IMR-90 (cell line): ENCODE measurements around the gene LRRC4. TPM values are rescaled to one million over a fixed set of nuclear protein-coding genes. Genes with fewer than 3 reads are reported as not detected.

Experiments used
- ATAC-seq: fragments of 200-7000 bp; cut with Tn5 transposase; 2 replicates; pipeline ENCODE4 v1.9.1; 2020; ENCODE audit warnings: low read depth, mild to moderate bottlenecking, moderate library complexity
- BruUV-seq: library from RNA; stranded (reverse); fragments of 400-500 nt; replicated peaks from 2 replicates; lab custom pipeline; 2021; lab: Mats Ljungman, UMichigan
- CTCF ChIA-PET: fragments of 300-600 bp; formaldehyde crosslinking; extraction: SDS; loops from one replicate; lab custom pipeline; 2021; ENCODE audit warnings: antibody characterized with exemption; lab: Yijun Ruan, JAX
- POLR2A ChIA-PET: fragments of 300-600 bp; sonication (Branson Sonifier 250); formaldehyde crosslinking; loops from one replicate; lab custom pipeline; 2022; ENCODE audit warnings: antibody characterized with exemption; ENCODE audit not compliant: unreplicated experiment; lab: Charles Lee
- DNase-seq: peaks from one replicate; pipeline ENCODE4 v3.0.0; 2013
- H2AFZ ChIP-seq: replicated peaks from 2 replicates; pipeline ENCODE3; 2013; ENCODE audit warnings: low read length, mild to moderate bottlenecking; ENCODE audit not compliant: poor library complexity
- H2AK5ac ChIP-seq: 2 replicates; pipeline ENCODE4 v1.6.1; 2013; ENCODE audit warnings: low read depth, low read length, inconsistent platforms
- H2AK9ac ChIP-seq: replicated peaks from 2 replicates; pipeline ENCODE3; 2013; ENCODE audit warnings: mild to moderate bottlenecking, low read depth, low read length, moderate library complexity; ENCODE audit not compliant: poor library complexity
- H2BK120ac ChIP-seq: 2 replicates; pipeline ENCODE4 v1.6.1; 2013; ENCODE audit warnings: low read depth, low read length, inconsistent platforms
- H2BK15ac ChIP-seq: 3 replicates; pipeline ENCODE4 v1.6.1; 2013; ENCODE audit warnings: low read depth, low read length, inconsistent platforms
- H2BK20ac ChIP-seq: 2 replicates; pipeline ENCODE4 v1.6.1; 2013; ENCODE audit warnings: low read depth, mild to moderate bottlenecking, inconsistent platforms, low read length, moderate library complexity
- H2BK5ac ChIP-seq: 2 replicates; pipeline ENCODE4 v1.6.1; 2013; ENCODE audit warnings: mild to moderate bottlenecking, low read depth, low read length, inconsistent platforms; ENCODE audit not compliant: poor library complexity, severe bottlenecking
- H3K14ac ChIP-seq: replicated peaks from 2 replicates; pipeline ENCODE4 v1.6.1; 2013; ENCODE audit warnings: low read depth, low read length, inconsistent platforms
- H3K18ac ChIP-seq: 2 replicates; pipeline ENCODE4 v1.6.1; 2013; ENCODE audit warnings: low read depth, low read length, control low read depth
- H3K23ac ChIP-seq: 2 replicates; pipeline ENCODE4 v1.6.1; 2013; ENCODE audit warnings: low read depth, low read length, inconsistent platforms
- H3K27ac ChIP-seq: 2 replicates; pipeline ENCODE4 v1.5.1; 2013; ENCODE audit warnings: mild to moderate bottlenecking, control low read depth, low read length; ENCODE audit not compliant: insufficient read depth
- H3K27me3 ChIP-seq: 2 replicates; pipeline ENCODE4 v1.6.1; 2013; ENCODE audit warnings: low read length; ENCODE audit not compliant: control insufficient read depth, insufficient read depth
- H3K36me3 ChIP-seq: 2 replicates; pipeline ENCODE4 v1.6.1; 2013; ENCODE audit warnings: low read length, mixed read lengths; ENCODE audit not compliant: control insufficient read depth, insufficient read depth
- H3K4ac ChIP-seq: 2 replicates; pipeline ENCODE4 v1.6.1; 2013; ENCODE audit warnings: low read depth, low read length, inconsistent platforms
- H3K4me1 ChIP-seq: 2 replicates; pipeline ENCODE4 v1.6.1; 2013; ENCODE audit warnings: low read length, mixed read lengths; ENCODE audit not compliant: control insufficient read depth, insufficient read depth
- H3K4me2 ChIP-seq: 2 replicates; pipeline ENCODE4 v1.6.1; 2013; ENCODE audit warnings: low read depth, mild to moderate bottlenecking, control low read depth, low read length, moderate library complexity
- H3K4me3 ChIP-seq: 2 replicates; pipeline ENCODE4 v1.5.1; 2013; ENCODE audit warnings: low read depth, mild to moderate bottlenecking, control low read depth, low read length, moderate library complexity; ENCODE audit not compliant: insufficient read depth
- H3K56ac ChIP-seq: 2 replicates; pipeline ENCODE4 v1.6.1; 2013; ENCODE audit warnings: low read length, inconsistent platforms; ENCODE audit not compliant: insufficient read depth; ENCODE audit errors: extremely low read depth
- H3K79me1 ChIP-seq, 2 experiments: 2 replicates each; pipeline ENCODE4 v1.6.1; 2013; ENCODE audit warnings: low read length in 2 of 2, inconsistent platforms in 1 of 2, low read depth in 1 of 2
- H3K9ac ChIP-seq: 2 replicates; pipeline ENCODE4 v1.6.1; 2013; ENCODE audit warnings: low read depth, low read length, control low read depth
- H3K9me1 ChIP-seq: 2 replicates; pipeline ENCODE4 v1.6.1; 2013; ENCODE audit warnings: low read length, inconsistent platforms; ENCODE audit not compliant: insufficient read depth
- H3K9me3 ChIP-seq: 2 replicates; pipeline ENCODE4 v1.6.1; 2013; ENCODE audit warnings: low read length; ENCODE audit not compliant: control insufficient read depth, insufficient read depth
- H4K20me1 ChIP-seq: 2 replicates; pipeline ENCODE4 v1.6.1; 2013; ENCODE audit warnings: low read length, inconsistent platforms; ENCODE audit not compliant: insufficient read depth
- H4K5ac ChIP-seq: 2 replicates; pipeline ENCODE4 v1.6.1; 2013; ENCODE audit warnings: mild to moderate bottlenecking, low read depth, low read length, control low read depth
- H4K8ac ChIP-seq, 2 experiments: 2 replicates each; pipeline ENCODE4 v1.6.1; 2013; ENCODE audit warnings: low read depth in 2 of 2, low read length in 2 of 2, control low read depth in 1 of 2, inconsistent platforms in 1 of 2
- H4K91ac ChIP-seq: 2 replicates; pipeline ENCODE4 v1.6.1; 2013; ENCODE audit warnings: low read depth, low read length, inconsistent platforms; ENCODE audit not compliant: insufficient read depth
- BHLHE40 ChIP-seq: fragments of 150-350 bp; IDR thresholded peaks from 2 replicates; pipeline ENCODE4 v1.6.1; 2016; ENCODE audit warnings: mild to moderate bottlenecking, low read depth, low read length
- CEBPB ChIP-seq: IDR thresholded peaks from 2 replicates; pipeline ENCODE4 v1.6.1; 2012; ENCODE audit warnings: low read depth, low read length, improper control_type of control experiment
- CHD1 ChIP-seq: IDR thresholded peaks from 2 replicates; pipeline ENCODE4 v1.6.1; 2012; ENCODE audit warnings: low read depth, low read length, improper control_type of control experiment
- CTCF ChIP-seq: conservative IDR thresholded peaks from 2 replicates; pipeline ENCODE4 v1.5.1; 2012; ENCODE audit warnings: mild to moderate bottlenecking, low read depth, low read length, improper control_type of control experiment
- ELK1 ChIP-seq: fragments of 150-350 bp; IDR thresholded peaks from 2 replicates; pipeline ENCODE4 v1.6.1; 2016; ENCODE audit warnings: low read depth, mild to moderate bottlenecking, low read length, moderate library complexity, borderline replicate concordance
- FOS ChIP-seq: fragments of 150-350 bp; IDR thresholded peaks from 2 replicates; pipeline ENCODE4 v1.6.1; 2016; ENCODE audit warnings: low read depth, low read length
- MAFK ChIP-seq: IDR thresholded peaks from 2 replicates; pipeline ENCODE4 v1.6.1; 2012; ENCODE audit warnings: low read depth, low read length, improper control_type of control experiment
- MAZ ChIP-seq: IDR thresholded peaks from 2 replicates; pipeline ENCODE4 v1.6.1; 2012; ENCODE audit warnings: low read depth, mild to moderate bottlenecking, low read length, improper control_type of control experiment, moderate library complexity, borderline replicate concordance
- MXI1 ChIP-seq: IDR thresholded peaks from 2 replicates; pipeline ENCODE4 v1.6.1; 2012; ENCODE audit warnings: low read depth, mild to moderate bottlenecking, low read length, moderate library complexity, borderline replicate concordance
- NFE2L2 ChIP-seq: fragments of 150-350 bp; IDR thresholded peaks from 2 replicates; pipeline ENCODE4 v1.6.1; 2016; ENCODE audit warnings: low read depth, mild to moderate bottlenecking, low read length
- POLR2A ChIP-seq: IDR thresholded peaks from 2 replicates; pipeline ENCODE4 v1.6.1; 2012; ENCODE audit warnings: mild to moderate bottlenecking, low read depth, low read length
- RAD21 ChIP-seq: IDR thresholded peaks from 2 replicates; pipeline ENCODE4 v1.6.1; 2012; ENCODE audit warnings: low read length, improper control_type of control experiment
- RCOR1 ChIP-seq: IDR thresholded peaks from 2 replicates; pipeline ENCODE4 v1.6.1; 2012; ENCODE audit warnings: mild to moderate bottlenecking, low read length, improper control_type of control experiment; ENCODE audit not compliant: insufficient replicate concordance
- RFX5 ChIP-seq: IDR thresholded peaks from 2 replicates; pipeline ENCODE4 v1.8.0; 2012; ENCODE audit warnings: low read depth, mild to moderate bottlenecking, low read length, moderate library complexity
- SMC3 ChIP-seq: fragments of 150-350 bp; IDR thresholded peaks from 2 replicates; pipeline ENCODE4 v1.6.1; 2016; ENCODE audit warnings: low read depth, mild to moderate bottlenecking, antibody characterized with exemption, low read length, moderate library complexity
- USF2 ChIP-seq: fragments of 150-350 bp; IDR thresholded peaks from 2 replicates; pipeline ENCODE4 v1.6.1; 2017; ENCODE audit warnings: mild to moderate bottlenecking, antibody characterized with exemption, low read length, low read depth
- WGBS, 2 experiments: methylation state at CpG; one replicate each; pipeline versions ENCODE4 v1.1.5 to v1.1.7; 2013; ENCODE audit warnings: missing lambda C conversion rate in 2 of 2; ENCODE audit not compliant: insufficient read length in 1 of 2; ENCODE audit errors: extremely low coverage in 2 of 2; 5-methylcytosine and 5-hydroxymethylcytosine counted together
- dilution Hi-C: fragments of 300-500 bp; cut with HindIII; formaldehyde crosslinking; loops from one replicate; pipeline ENCODE4 v1.14.3; 2018; ENCODE audit warnings: low sequenced_read_pairs; ENCODE audit not compliant: unreplicated experiment
- in situ Hi-C: fragments of 300-500 bp; cut with MboI; formaldehyde crosslinking; loops from 3 replicates; pipeline ENCODE4 v1.14.3; 2019; ENCODE audit warnings: low sequenced_read_pairs, inconsistent platforms, mixed read lengths
- intact Hi-C: fragments of 100-400 bp; cut with micrococcal nuclease; formaldehyde crosslinking; loops from 2 replicates; pipeline ENCODE4 v1.10.0; 2022
- polyA plus RNA-seq, 3 experiments: library from polyadenylated mRNA; depleted of rRNA; stranded (reverse); fragments of >200 nt; gene quantifications; 2 replicates each; pipeline ENCODE4 v1.2.3, GENCODE V29; 2012; ENCODE audit warnings: low replicate concordance in 1 of 3
- total RNA-seq: library from RNA; depleted of rRNA; stranded (reverse); fragments of >200 nt; gene quantifications from 2 replicates; pipeline ENCODE4 v1.2.3, GENCODE V29; 2012

The LRRC4 gene
- total and polyA plus RNA-seq, 2 of the 4 experiments (the other 2 are of a cell fraction): 0.54 to 0.55 TPM

GRCh38 chr7:128045158-128045557 is 13.9 kb upstream of the LRRC4 start:
- Histone ChIP-seq H3K23ac (no peak overlapping the region), H3K9me3 (no peaks in the 10 kb centered on the region), H3K14ac (no peak overlapping the region), H3K27me3 (no peaks in the 10 kb centered on the region), H4K20me1 (peaks cover 54% of the 10 kb centered on the region), H2AK5ac (no peak overlapping the region), H3K36me3 (peaks cover 9% of the 10 kb centered on the region), H3K9me1 (peaks cover 28% of the 10 kb centered on the region), H3K4me3 (no peak overlapping the region), H3K9ac (no peak overlapping the region), H3K27ac (no peak overlapping the region), H2BK15ac (no peak overlapping the region), H2BK20ac (no peak overlapping the region), H3K4ac (no peak overlapping the region), H3K79me1 (peaks cover 19 to 64% of the 10 kb centered on the region in 2 experiments), H2BK5ac (no peak overlapping the region), H4K5ac (no peak overlapping the region), H3K56ac (no peak overlapping the region), H2AFZ (no peak overlapping the region), H3K4me1 (peaks cover 4% of the 10 kb centered on the region; the same call in 1 of the 2 replicates), H4K8ac (no peak overlapping the region), H3K4me2 (no peak overlapping the region), H4K91ac (no peak overlapping the region), H2BK120ac (no peak overlapping the region), H3K18ac (no peak overlapping the region), H2AK9ac (no peak overlapping the region)
- DNase-seq: no peak
- TF ChIP-seq MXI1 (no peak), MAZ (no peak), POLR2A (no peak), RAD21 (no peak), RCOR1 (no peak), USF2 (no peak), SMC3 (no peak), CEBPB (no peak), RFX5 (no peak), CHD1 (no peak), NFE2L2 (no peak), BHLHE40 (no peak), FOS (no peak), CTCF (no peak), ELK1 (no peak), MAFK (no peak)
- intact Hi-C loops (no loop called here), dilution Hi-C loops (no loop called here), in situ Hi-C loops (loop anchor here (10.0 kb wide), 1 partner anchor 150 kb away; no protein-coding TSS in a partner anchor)
- BruUV-seq: no TSS peak
- 83% methylated on average over 1 of the region's 1 CpG; no CpG with 5 or more reads in 1 of the 2 experiments for WGBS, 2 experiments
- no peak for ATAC-seq
- CTCF ChIA-PET: no interaction called here
- POLR2A ChIA-PET: no interaction called here
